Measurements from ENCODE around the gene CDK14. TPM values are rescaled to one million over a fixed set of nuclear protein-coding genes. Genes with fewer than 3 reads are reported as not detected.

Gene CDK14
- total and polyA plus RNA-seq, 2 of the 8 experiments (the other 6 are each of a cell fraction or from before 2014, with no cell fraction given): 5.5 to 47.3 TPM

GRCh38 chr7:90625051-90625450, 28.9 kb downstream of the CDK14 start (continued):
- TF ChIP-seq BACH1 (IDR thresholded peaks at IDR 0.05; ENCODE audit: low read length) (no peak), TEAD4 (IDR thresholded peaks at IDR 0.05; ENCODE audit: low read depth, low read length) (no peak), NANOG (IDR thresholded peaks at IDR 0.05; ENCODE audit: insufficient read depth, low read depth, low read length, poor library complexity, severe bottlenecking) (no peak), USF2 (IDR thresholded peaks at IDR 0.05; ENCODE audit: low read length) (no peak), SAP30 (IDR thresholded peaks at IDR 0.05; ENCODE audit: insufficient read depth, insufficient replicate concordance, low read length) (no peak), HDAC2 (IDR thresholded peaks at IDR 0.05; ENCODE audit: borderline replicate concordance in 1 of 2, low read depth in 2 of 2, low read length in 2 of 2) (no peak), CHD7 (IDR thresholded peaks at IDR 0.05; ENCODE audit: insufficient replicate concordance, low read length) (no peak)
